Mesenchymal stem cell (in vitro differentiated cells and primary cell): ENCODE results near the gene AK4.

Source experiments
- DNase-seq: peaks from one replicate; pipeline ENCODE4 v3.0.0-alpha.2; 2013
- H2AFZ ChIP-seq: one replicate; pipeline ENCODE4 v1.6.1; 2013; ENCODE audit warnings: low read depth, mild to moderate bottlenecking, control low read depth, inconsistent platforms, low read length, moderate library complexity
- H2AK5ac ChIP-seq: 2 replicates; pipeline ENCODE4 v1.6.1; 2013; ENCODE audit warnings: low read length, moderate library complexity, mild to moderate bottlenecking, inconsistent platforms; ENCODE audit not compliant: severe bottlenecking
- H2BK120ac ChIP-seq: one replicate; pipeline ENCODE4 v1.6.1; 2013; ENCODE audit warnings: low read depth, mild to moderate bottlenecking, inconsistent platforms, low read length, moderate library complexity
- H2BK12ac ChIP-seq, 2 experiments: one replicate each; pipeline ENCODE4 v1.6.1; 2013; ENCODE audit warnings: inconsistent platforms in 2 of 2, low read length in 2 of 2, mild to moderate bottlenecking in 2 of 2, moderate library complexity in 2 of 2, control low read depth in 1 of 2
- H2BK15ac ChIP-seq: one replicate; pipeline ENCODE4 v1.6.1; 2013; ENCODE audit warnings: mild to moderate bottlenecking, low read depth, inconsistent platforms; ENCODE audit not compliant: poor library complexity, severe bottlenecking
- H2BK5ac ChIP-seq: 2 replicates; pipeline ENCODE4 v1.6.1; 2013; ENCODE audit warnings: low read depth, mild to moderate bottlenecking, low read length, control low read depth, inconsistent platforms; ENCODE audit not compliant: poor library complexity, severe bottlenecking
- H3K14ac ChIP-seq, 2 experiments: one replicate each; pipeline ENCODE4 v1.6.1; 2013; ENCODE audit warnings: inconsistent platforms in 2 of 2, low read length in 2 of 2, control low read depth in 1 of 2, mild to moderate bottlenecking in 1 of 2, moderate library complexity in 1 of 2
- H3K18ac ChIP-seq, 2 experiments: one replicate each; pipeline ENCODE4 v1.6.1; 2013; ENCODE audit warnings: inconsistent platforms in 2 of 2, low read length in 2 of 2, control low read depth in 1 of 2, low read depth in 1 of 2, mild to moderate bottlenecking in 1 of 2
- H3K23ac ChIP-seq, 2 experiments: one replicate each; pipeline ENCODE4 v1.6.1; 2013; ENCODE audit warnings: inconsistent platforms in 2 of 2, low read length in 2 of 2, mild to moderate bottlenecking in 2 of 2, moderate library complexity in 2 of 2, control low read depth in 1 of 2
- H3K27ac ChIP-seq: 2 replicates; pipeline ENCODE4 v1.5.1; 2013; ENCODE audit warnings: mild to moderate bottlenecking, moderate library complexity, low read length, control low read depth, inconsistent platforms; ENCODE audit not compliant: poor library complexity, severe bottlenecking
- H3K27me3 ChIP-seq, 2 experiments: 2 replicates each; pipeline versions ENCODE4 v1.6.1 to v1.7.0; 2013; ENCODE audit warnings: low read length in 2 of 2, mild to moderate bottlenecking in 2 of 2, moderate library complexity in 2 of 2, control low read depth in 1 of 2, inconsistent platforms in 1 of 2; ENCODE audit not compliant: control insufficient read depth in 1 of 2, insufficient read depth in 1 of 2
- H3K36me3 ChIP-seq, 2 experiments: 2 replicates each; pipeline versions ENCODE4 v1.6.1 to v1.7.0; 2013; ENCODE audit warnings: low read length in 2 of 2, control low read depth in 1 of 2, inconsistent platforms in 1 of 2, low read depth in 1 of 2, mild to moderate bottlenecking in 1 of 2; ENCODE audit not compliant: insufficient read depth in 2 of 2, control insufficient read depth in 1 of 2
- H3K4ac ChIP-seq, 2 experiments: one replicate each; pipeline ENCODE4 v1.6.1; 2013; ENCODE audit warnings: inconsistent platforms in 2 of 2, low read length in 2 of 2, mild to moderate bottlenecking in 2 of 2, moderate library complexity in 2 of 2, control low read depth in 1 of 2, low read depth in 1 of 2
- H3K4me1 ChIP-seq: 2 replicates; pipeline ENCODE4 v1.6.1; 2013; ENCODE audit warnings: low read depth, low read length, control low read depth; ENCODE audit not compliant: control insufficient read depth, insufficient read depth
- H3K4me2 ChIP-seq: 2 replicates; pipeline ENCODE4 v1.6.1; 2013; ENCODE audit warnings: low read length, mild to moderate bottlenecking, inconsistent platforms; ENCODE audit not compliant: poor library complexity, severe bottlenecking
- H3K4me3 ChIP-seq, 2 experiments: 2 replicates each; pipeline versions ENCODE4 v1.5.1 to v1.7.0; 2013; ENCODE audit warnings: low read length in 2 of 2, mild to moderate bottlenecking in 2 of 2, control low read depth in 1 of 2, low read depth in 1 of 2; ENCODE audit not compliant: insufficient read depth in 1 of 2
- H3K79me1 ChIP-seq: replicated peaks from 2 replicates; pipeline ENCODE4 v1.6.1; 2013; ENCODE audit warnings: mild to moderate bottlenecking, control low read depth, low read length, inconsistent platforms; ENCODE audit not compliant: poor library complexity, severe bottlenecking
- H3K9ac ChIP-seq: 2 replicates; pipeline ENCODE4 v1.7.0; 2013; ENCODE audit warnings: mild to moderate bottlenecking, low read length, moderate library complexity
- H3K9me3 ChIP-seq: 2 replicates; pipeline ENCODE4 v1.7.0; 2013; ENCODE audit warnings: mild to moderate bottlenecking, low read length; ENCODE audit not compliant: control insufficient read depth
- H4K8ac ChIP-seq: one replicate; pipeline ENCODE4 v1.6.1; 2013; ENCODE audit warnings: inconsistent platforms, mild to moderate bottlenecking, low read length, moderate library complexity
- H4K91ac ChIP-seq: one replicate; pipeline ENCODE4 v1.6.1; 2013; ENCODE audit warnings: mild to moderate bottlenecking, low read length, inconsistent platforms
- WGBS: methylation state at CpG from one replicate; pipeline ENCODE4 v1.1.7; 2013; ENCODE audit warnings: mixed read lengths; 5-methylcytosine and 5-hydroxymethylcytosine counted together

The AK4 gene

DNA sequence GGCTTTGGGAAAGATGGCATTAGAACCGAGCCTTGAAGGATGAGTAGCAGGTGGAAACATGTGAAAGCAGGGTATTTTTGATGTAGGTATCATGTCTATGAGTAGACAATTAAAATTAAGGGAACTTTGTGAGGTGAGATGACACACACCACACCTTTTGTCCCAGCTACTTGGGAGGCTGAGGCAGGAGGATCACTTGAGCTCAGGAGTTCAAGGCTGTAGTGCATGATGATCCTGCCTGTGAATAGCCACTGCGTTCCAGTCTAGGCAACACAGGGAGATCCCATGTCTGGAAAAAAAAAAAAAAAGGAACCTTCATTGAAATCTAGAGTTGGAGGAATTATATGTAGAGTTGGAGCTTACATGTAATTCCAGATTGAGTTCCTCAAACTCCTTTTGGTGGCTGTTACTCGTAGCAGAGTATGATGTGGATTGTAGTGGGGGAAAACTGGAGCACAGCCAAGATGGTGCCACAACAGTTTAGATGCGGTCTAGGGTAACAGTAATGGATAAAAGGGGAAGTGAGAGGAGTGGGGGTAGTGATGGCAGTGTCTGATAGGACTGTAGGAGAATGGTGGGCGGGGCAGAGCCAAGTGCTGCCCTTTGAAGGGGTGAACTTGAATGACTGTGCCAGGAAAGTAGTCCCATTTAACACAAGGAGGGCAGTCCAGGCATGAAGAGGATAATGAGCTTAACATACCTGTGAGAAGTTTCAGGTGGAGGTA is 17.4 kb downstream of the AK4 start:
- Histone ChIP-seq H3K36me3 (no peaks in the 10 kb centered on the region), H3K4me2 (no peak overlapping the region), H3K9ac (no peak overlapping the region), H3K14ac (no peak overlapping the region), H3K9me3 (no peaks in the 10 kb centered on the region), H4K8ac (no peak overlapping the region), H2BK15ac (no peak overlapping the region), H3K27me3 (no peaks in the 10 kb centered on the region), H3K4ac (no peak overlapping the region), H3K79me1 (peaks cover 30% of the 10 kb centered on the region), H2BK12ac (no peak overlapping the region), H3K18ac (no peak overlapping the region), H3K4me1 (no peaks in the 10 kb centered on the region), H2AK5ac (no peak overlapping the region), H2BK120ac (no peak overlapping the region), H3K4me3 (no peak overlapping the region), H3K23ac (no peak overlapping the region), H4K91ac (no peak overlapping the region), H3K27ac (no peak overlapping the region), H2AFZ (no peak overlapping the region), H2BK5ac (no peak overlapping the region)
- no peak for DNase-seq
- WGBS: 72% methylated on average over 5 of the region's 5 CpGs

DNA sequence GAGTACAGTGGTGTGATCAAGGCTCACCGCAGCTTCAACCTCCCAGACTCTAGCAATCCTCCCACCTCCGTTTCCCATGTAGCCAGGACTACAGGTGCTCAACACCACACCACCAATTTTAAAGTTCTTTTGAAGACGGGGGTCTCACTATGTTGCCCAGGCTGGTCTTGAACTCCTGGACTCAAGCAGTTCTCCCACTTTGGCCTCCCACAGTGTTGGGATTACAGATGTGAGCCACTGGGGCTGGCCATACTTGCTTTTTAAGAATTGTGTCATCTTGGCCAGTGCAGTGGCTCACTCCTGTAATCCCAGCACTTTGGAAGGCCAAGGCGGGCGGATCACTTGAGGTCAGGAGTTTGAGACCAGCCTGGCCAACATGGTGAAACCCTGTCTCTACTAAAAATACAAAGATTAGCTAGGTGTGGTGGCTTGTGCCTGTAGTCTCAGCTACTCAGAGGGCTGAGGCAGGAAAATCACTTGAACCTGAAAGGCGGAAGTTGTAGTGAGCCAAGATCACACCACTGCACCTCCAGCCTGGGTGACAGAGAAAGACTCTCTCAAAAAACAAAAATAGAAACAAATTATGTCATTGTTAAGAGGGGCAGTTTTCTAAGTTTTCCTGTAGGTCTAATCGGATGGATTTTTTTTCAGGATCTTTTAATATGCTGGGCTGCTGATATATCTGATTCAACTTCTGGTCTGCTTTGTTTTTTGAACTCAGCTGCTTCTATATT is 18.7 kb downstream of the AK4 start:
- Histone ChIP-seq H2BK120ac (no peak overlapping the region), H2BK15ac (no peak overlapping the region), H3K18ac (no peak overlapping the region), H2BK5ac (no peak overlapping the region), H3K27me3 (no peaks in the 10 kb centered on the region), H3K14ac (no peak overlapping the region), H3K27ac (no peak overlapping the region), H3K4me3 (no peak overlapping the region), H3K36me3 (no peaks in the 10 kb centered on the region), H3K9me3 (no peaks in the 10 kb centered on the region), H4K91ac (no peak overlapping the region), H3K9ac (no peak overlapping the region), H3K23ac (no peak overlapping the region), H2AK5ac (no peak overlapping the region), H2AFZ (no peak overlapping the region), H3K4me2 (no peak overlapping the region), H3K4me1 (no peaks in the 10 kb centered on the region), H2BK12ac (no peak overlapping the region), H3K79me1 (peaks cover 30% of the 10 kb centered on the region), H3K4ac (no peak overlapping the region), H4K8ac (no peak overlapping the region)
- WGBS: 92% methylated on average over 5 of the region's 7 CpGs
- DNase-seq: no peak

DNA sequence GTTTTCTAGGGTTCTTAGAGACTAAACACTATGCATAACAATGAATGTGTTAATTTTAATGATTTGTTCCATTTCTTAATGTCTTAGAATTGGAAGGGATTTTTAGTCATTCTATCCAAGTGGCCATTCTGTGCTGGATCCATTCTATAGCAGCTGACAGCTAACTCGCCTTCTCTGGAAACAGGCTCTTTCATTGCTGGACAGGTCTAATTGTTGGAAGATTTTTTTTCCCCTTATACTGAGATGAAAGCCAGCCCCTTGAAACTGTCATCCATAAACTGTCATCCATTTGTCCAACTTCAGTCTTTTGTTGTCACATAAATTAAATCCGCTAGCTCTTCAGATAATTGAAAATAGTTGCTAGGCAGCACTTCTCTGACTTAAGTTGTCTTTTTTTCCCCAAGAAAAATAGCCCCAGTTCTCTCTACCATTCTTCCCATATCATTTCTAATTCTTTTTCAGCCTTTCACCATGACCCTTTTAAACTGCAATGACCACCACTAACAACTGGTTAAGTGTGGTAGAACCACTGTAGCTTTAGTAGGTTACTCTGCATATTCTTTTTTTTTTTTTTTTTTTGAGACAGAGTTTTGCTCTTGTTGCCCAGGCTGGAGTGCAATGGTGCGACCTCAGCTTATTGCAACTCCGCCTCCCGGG is 19.7 kb downstream of the AK4 start:
- Histone ChIP-seq H4K8ac (no peak overlapping the region), H3K14ac (no peak overlapping the region), H3K4me2 (no peak overlapping the region), H2AK5ac (no peak overlapping the region), H2AFZ (no peak overlapping the region), H3K79me1 (peaks cover 29% of the 10 kb centered on the region), H3K4me1 (peaks cover under 1% of the 10 kb centered on the region), H3K4me3 (no peak overlapping the region), H2BK5ac (no peak overlapping the region), H3K27me3 (no peaks in the 10 kb centered on the region), H2BK15ac (no peak overlapping the region), H4K91ac (no peak overlapping the region), H2BK120ac (no peak overlapping the region), H3K9ac (no peak overlapping the region), H3K18ac (no peak overlapping the region), H3K4ac (no peak overlapping the region), H2BK12ac (no peak overlapping the region), H3K36me3 (no peaks in the 10 kb centered on the region), H3K23ac (no peak overlapping the region), H3K27ac (no peak overlapping the region), H3K9me3 (no peaks in the 10 kb centered on the region)
- DNase-seq: no peak
- WGBS: 98% methylated on average over 5 of the region's 5 CpGs

DNA sequence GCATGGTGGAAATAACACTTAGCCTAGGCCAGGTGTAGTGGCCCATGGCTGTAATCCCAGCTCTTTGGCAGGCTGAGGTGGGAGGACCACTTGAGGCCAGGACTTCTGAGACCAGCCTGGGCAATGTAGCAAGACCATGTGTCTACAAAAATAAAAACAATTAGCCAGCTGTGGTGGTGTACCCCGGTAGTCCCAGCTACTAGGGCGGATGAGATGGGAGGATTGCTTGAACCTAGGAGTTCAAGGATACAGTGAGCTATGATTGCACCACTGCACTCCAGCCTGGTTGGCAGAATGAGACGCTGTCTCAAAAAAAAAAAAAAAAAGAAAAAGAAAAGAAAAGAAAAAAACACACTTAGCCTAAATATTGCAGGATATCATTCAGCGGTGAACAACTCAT is 20.9 kb downstream of the AK4 start:
- H3K27me3 ChIP-seq: no peaks in the 10 kb centered on the region

More for the DNA sequence above, 20.9 kb downstream of the AK4 start:
- Histone ChIP-seq H3K36me3 (no peaks in the 10 kb centered on the region), H2AFZ (no peak overlapping the region), H3K9me3 (no peaks in the 10 kb centered on the region), H3K79me1 (peaks cover 32% of the 10 kb centered on the region), H3K23ac (no peak overlapping the region), H2AK5ac (no peak overlapping the region), H4K8ac (no peak overlapping the region), H3K9ac (no peak overlapping the region), H4K91ac (no peak overlapping the region), H2BK5ac (no peak overlapping the region), H2BK120ac (no peak overlapping the region), H2BK15ac (no peak overlapping the region), H3K4me1 (peaks cover 10% of the 10 kb centered on the region), H3K4me2 (no peak overlapping the region), H3K14ac (no peak overlapping the region), H3K18ac (peak overlapping the region in 1 of 2 experiments; percentile 8), H3K27ac (no peak overlapping the region), H3K4me3 (no peak overlapping the region), H3K4ac (no peak overlapping the region), H2BK12ac (no peak overlapping the region)
- WGBS: 95% methylated on average over 2 of the region's 4 CpGs
- no peak for DNase-seq
